IPS-11a (cell line): Measurements from ENCODE around the gene NDUFAF2.
"Not testable (repeated sequence)": the region's sequence is repeated elsewhere in the genome, so short reads cannot be mapped to it uniquely, and the experiment has no call there.

Source experiments
- H3K4me3 ChIP-seq: one replicate; pipeline ENCODE4 v1.5.1; 2013; ENCODE audit warnings: low read depth, low read length, control low read depth

The NDUFAF2 gene

GRCh38 chr5:61047346-61047745, 102.3 kb downstream of the NDUFAF2 start:
- H3K4me3 ChIP-seq, result no peak overlapping the region

- no peak overlapping the region for H3K4me3 ChIP-seq
These were observed 103.5 kb downstream of the NDUFAF2 start for GRCh38 chr5:61048534-61048933.

- H3K4me3 ChIP-seq, result no peak overlapping the region
These were observed 105.3 kb downstream of the NDUFAF2 start for GRCh38 chr5:61050292-61050691.

GRCh38 chr5:61051267-61051666, 106.3 kb downstream of the NDUFAF2 start:
- no peak overlapping the region for H3K4me3 ChIP-seq

GRCh38 chr5:61052882-61053281, 107.9 kb downstream of the NDUFAF2 start:
- H3K4me3 ChIP-seq, result no peak overlapping the region

- no peak overlapping the region for H3K4me3 ChIP-seq
These were observed 108.9 kb downstream of the NDUFAF2 start for GRCh38 chr5:61053937-61054336.

GRCh38 chr5:61055434-61056006, 110.5 kb downstream of the NDUFAF2 start:
- H3K4me3 ChIP-seq, result no peak overlapping the region

GRCh38 chr5:61059499-61059898, 114.5 kb downstream of the NDUFAF2 start:
- no peak overlapping the region for H3K4me3 ChIP-seq

GRCh38 chr5:61069150-61069549, 124.1 kb downstream of the NDUFAF2 start:
- H3K4me3 ChIP-seq, result no peak overlapping the region

- H3K4me3 ChIP-seq, result no peak overlapping the region
These were observed 126.5 kb downstream of the NDUFAF2 start for GRCh38 chr5:61071526-61071925.

- H3K4me3 ChIP-seq, result no peak overlapping the region
These were observed 131.6 kb downstream of the NDUFAF2 start for GRCh38 chr5:61076626-61077025.

- H3K4me3 ChIP-seq, result no peak overlapping the region
These were observed 136.7 kb downstream of the NDUFAF2 start for GRCh38 chr5:61081741-61082140.

GRCh38 chr5:61082516-61083280, 137.7 kb downstream of the NDUFAF2 start:
- H3K4me3 ChIP-seq, result no peak overlapping the region

- no peak overlapping the region for H3K4me3 ChIP-seq
These were observed 139.7 kb downstream of the NDUFAF2 start for GRCh38 chr5:61084658-61085057.

- no peak overlapping the region for H3K4me3 ChIP-seq
These were observed 140.9 kb downstream of the NDUFAF2 start for GRCh38 chr5:61085885-61086284.

GRCh38 chr5:61087921-61088320, 142.9 kb downstream of the NDUFAF2 start:
- no peak overlapping the region for H3K4me3 ChIP-seq

- H3K4me3 ChIP-seq, result no peak overlapping the region
These were observed 144.3 kb downstream of the NDUFAF2 start for GRCh38 chr5:61089351-61089750.

GRCh38 chr5:61093046-61093771, 148.2 kb downstream of the NDUFAF2 start:
- not testable (repeated sequence) for H3K4me3 ChIP-seq

- H3K4me3 ChIP-seq, result no peak overlapping the region
These were observed 152.5 kb downstream of the NDUFAF2 start for GRCh38 chr5:61097465-61097864.

GRCh38 chr5:61098251-61098995, 153.4 kb downstream of the NDUFAF2 start:
- no peak overlapping the region for H3K4me3 ChIP-seq

- H3K4me3 ChIP-seq, result no peak overlapping the region
These were observed 155.4 kb downstream of the NDUFAF2 start for GRCh38 chr5:61100437-61100836.
